OCI-LY7 (cell line): ENCODE data around the gene CYP11A1. TPM values are rescaled to one million over a fixed set of nuclear protein-coding genes. Genes with fewer than 3 reads are reported as not detected.
A peak's percentile ranks its signal among the peaks of the same experiment; 100 is the strongest.

Source experiments
- BruUV-seq: library from RNA; stranded (reverse); fragments of 400-500 nt; replicated peaks from 2 replicates; lab custom pipeline; 2021; lab: Mats Ljungman, UMichigan
- CTCF ChIA-PET: fragments of 300-600 bp; sonication (Branson Sonifier 250); formaldehyde crosslinking; loops from one replicate; lab custom pipeline; 2022; ENCODE audit warnings: antibody characterized with exemption; ENCODE audit not compliant: unreplicated experiment; lab: Charles Lee
- POLR2A ChIA-PET: fragments of 300-600 bp; sonication (Branson Sonifier 250); formaldehyde crosslinking; loops from one replicate; lab custom pipeline; 2022; ENCODE audit warnings: antibody characterized with exemption; lab: Charles Lee
- DNase-seq: peaks from one replicate; pipeline ENCODE4 v3.0.0-alpha.2; 2015; ENCODE audit warnings: low spot score
- H2AFZ ChIP-seq: fragments of 200-600 bp; sonication (generic), shearing (Covaris generic); 2 replicates; pipeline ENCODE4 v1.6.1; 2014; ENCODE audit warnings: mild to moderate bottlenecking, antibody characterized with exemption, low read length, moderate library complexity
- H3K27ac ChIP-seq: fragments of 200-600 bp; sonication (generic); 2 replicates; pipeline ENCODE4 v1.5.1; 2014; ENCODE audit warnings: mixed run types, low read depth, mild to moderate bottlenecking, moderate library complexity, low read length, inconsistent platforms; ENCODE audit not compliant: poor library complexity, severe bottlenecking
- H3K36me3 ChIP-seq: fragments of 200-600 bp; sonication (generic); 2 replicates; pipeline ENCODE4 v1.6.1; 2014; ENCODE audit warnings: mild to moderate bottlenecking, antibody characterized with exemption, low read length, moderate library complexity, mixed read lengths; ENCODE audit not compliant: insufficient read depth
- H3K4me1 ChIP-seq: fragments of 200-600 bp; sonication (generic); 2 replicates; pipeline ENCODE4 v1.5.1; 2014; ENCODE audit warnings: mild to moderate bottlenecking, low read length; ENCODE audit not compliant: insufficient read depth, poor library complexity, severe bottlenecking
- H3K4me2 ChIP-seq: fragments of 200-600 bp; sonication (generic); 2 replicates; pipeline ENCODE4 v1.6.1; 2014; ENCODE audit warnings: mild to moderate bottlenecking, low read length
- H3K4me3 ChIP-seq: fragments of 200-600 bp; sonication (generic); 2 replicates; pipeline ENCODE4 v1.5.1; 2014; ENCODE audit warnings: mild to moderate bottlenecking, low read depth, low read length; ENCODE audit not compliant: poor library complexity, severe bottlenecking
- H3K79me2 ChIP-seq: fragments of 200-600 bp; sonication (generic); 2 replicates; pipeline ENCODE4 v1.6.1; 2016; ENCODE audit warnings: low read depth, mild to moderate bottlenecking, low read length, moderate library complexity, mixed read lengths; ENCODE audit not compliant: insufficient read depth
- H3K9me2 ChIP-seq: fragments of 200-600 bp; sonication (generic); 2 replicates; pipeline ENCODE4 v1.6.1; 2016; ENCODE audit warnings: mild to moderate bottlenecking, low read length, mixed read lengths; ENCODE audit not compliant: insufficient read depth
- H3K9me3 ChIP-seq: fragments of 200-600 bp; sonication (generic); 2 replicates; pipeline ENCODE4 v1.6.1; 2014; ENCODE audit warnings: mild to moderate bottlenecking, mixed run types, low read length, mixed read lengths
- H4K20me1 ChIP-seq: fragments of 200-600 bp; sonication (generic); 2 replicates; pipeline ENCODE4 v1.6.1; 2014; ENCODE audit warnings: mild to moderate bottlenecking, antibody characterized with exemption, low read length, moderate library complexity, mixed read lengths; ENCODE audit not compliant: insufficient read depth
- CTCF ChIP-seq: fragments of 200-600 bp; sonication (generic); conservative IDR thresholded peaks from 2 replicates; pipeline ENCODE4 v1.5.1; 2014; ENCODE audit warnings: mild to moderate bottlenecking, antibody characterized with exemption, low read length, moderate library complexity, mixed read lengths
- EZH2phosphoT487 ChIP-seq: fragments of 200-600 bp; sonication (generic); IDR thresholded peaks from 2 replicates; pipeline ENCODE4 v1.6.1; 2018; ENCODE audit warnings: low read depth, borderline replicate concordance, mild to moderate bottlenecking, mixed run types, antibody characterized with exemption, low read length, moderate library complexity, mixed read lengths
- intact Hi-C: fragments of 100-400 bp; cut with micrococcal nuclease; formaldehyde crosslinking; loops from one replicate; pipeline ENCODE4 v1.10.0; 2022; ENCODE audit not compliant: unreplicated experiment
- total RNA-seq, 2 experiments: library from RNA; depleted of rRNA in 1 of 2; stranded (reverse); fragments of >200 nt in 1 of 2; shearing (Covaris generic) in 1 of 2; gene quantifications; 2 replicates each; pipeline ENCODE4 v1.2.3, GENCODE V29; 2014 to 2022

The CYP11A1 gene
- total RNA-seq, 2 experiments from 2014 or later: not detected

GRCh38 chr15:74307827-74308811, 59.3 kb downstream of the CYP11A1 start:
- intact Hi-C loops: loop anchor here (5.0 kb wide), 1 partner anchor 256 kb away; no protein-coding TSS in a partner anchor
- Histone ChIP-seq H3K36me3 (no peaks in the 10 kb centered on the region), H3K4me1 (no peaks in the 10 kb centered on the region), H3K9me3 (no peaks in the 10 kb centered on the region), H2AFZ (no peak overlapping the region), H3K9me2 (no peaks in the 10 kb centered on the region), H3K4me2 (no peak overlapping the region), H3K4me3 (no peak overlapping the region), H4K20me1 (no peaks in the 10 kb centered on the region), H3K79me2 (no peaks in the 10 kb centered on the region), H3K27ac (no peak overlapping the region)
- peak; percentile 46 for DNase-seq
- POLR2A ChIA-PET: no interaction called here
- CTCF ChIA-PET: interaction anchor here (0.5 to 1.0 kb wide), 4 partner anchors 14 to 182 kb away, joined by 3 to 4 read pairs (median 4); no protein-coding TSS in a partner anchor
- peak; percentile 73 for TF ChIP-seq CTCF
- TF ChIP-seq EZH2phosphoT487: no peak
- no TSS peak for BruUV-seq

- no peak overlapping the region for H3K27ac ChIP-seq
- no peaks in the 10 kb centered on the region for H3K9me2 ChIP-seq
- H3K79me2 ChIP-seq: no peaks in the 10 kb centered on the region
- ChIA-PET POLR2A (no interaction called here), CTCF (interaction anchor here (1.0 kb wide), 1 partner anchor 181 kb away, joined by 4 read pairs; no protein-coding TSS in a partner anchor)
- no peak for TF ChIP-seq EZH2phosphoT487
- no peak overlapping the region for H3K4me3 ChIP-seq
- no peaks in the 10 kb centered on the region for H3K9me3 ChIP-seq
- no peak for DNase-seq
- no peaks in the 10 kb centered on the region for H4K20me1 ChIP-seq
- H3K4me1 ChIP-seq: no peaks in the 10 kb centered on the region
- H2AFZ ChIP-seq: no peak overlapping the region
- no peak overlapping the region for H3K4me2 ChIP-seq
- intact Hi-C loops: loop anchor here (5.0 kb wide), 1 partner anchor 254 kb away; no protein-coding TSS in a partner anchor
- no peaks in the 10 kb centered on the region for H3K36me3 ChIP-seq
- no TSS peak for BruUV-seq
Observed at GRCh38 chr15:74306781-74307217, 60.6 kb downstream of the CYP11A1 start.

- Histone ChIP-seq H3K27ac (no peak overlapping the region), H2AFZ (no peak overlapping the region), H3K79me2 (no peaks in the 10 kb centered on the region), H3K36me3 (no peaks in the 10 kb centered on the region), H3K4me3 (no peak overlapping the region), H3K4me2 (no peak overlapping the region), H3K9me2 (no peaks in the 10 kb centered on the region), H3K9me3 (no peaks in the 10 kb centered on the region), H4K20me1 (no peaks in the 10 kb centered on the region), H3K4me1 (no peaks in the 10 kb centered on the region)
- no peak for DNase-seq
- intact Hi-C loops: loop anchor here (5.0 kb wide), 1 partner anchor 253 kb away; no protein-coding TSS in a partner anchor
- POLR2A ChIA-PET: no interaction called here
- BruUV-seq: no TSS peak
- CTCF ChIA-PET: no interaction called here
- TF ChIP-seq EZH2phosphoT487: no peak
- TF ChIP-seq CTCF: no peak
Observed at GRCh38 chr15:74305687-74306086, 61.8 kb downstream of the CYP11A1 start.
